Stimulated activated CD8-positive, alpha-beta memory T cell treated with anti-CD3 and anti-CD28 coated beads, Interleukin-4, amount 100 ng/mL, for 24 hours (primary cell): ENCODE results near the gene BRF1.

ENCODE experiments used
- DNase-seq: peaks from one replicate; pipeline ENCODE4 v3.0.0-alpha.2; 2020; ENCODE audit warnings: low read depth

Gene BRF1

GRCh38 chr14:105211086-105211757 lies 89.6 kb downstream of the BRF1 start:
- no peak for DNase-seq

GRCh38 chr14:105210266-105211025 lies 90.4 kb downstream of the BRF1 start:
- no peak for DNase-seq

- DNase-seq: no peak
Measured at GRCh38 chr14:105209646-105210045, 91.2 kb downstream of the BRF1 start.

GRCh38 chr14:105209091-105209490 lies 91.7 kb downstream of the BRF1 start:
- DNase-seq: no peak

GRCh38 chr14:105208738-105209075 lies 92.1 kb downstream of the BRF1 start:
- DNase-seq: no peak

GRCh38 chr14:105207996-105208737 lies 92.6 kb downstream of the BRF1 start:
- no peak for DNase-seq

- no peak for DNase-seq
Measured at GRCh38 chr14:105207460-105207901, 93.3 kb downstream of the BRF1 start.

- DNase-seq: no peak
Measured at GRCh38 chr14:105206873-105207272, 93.9 kb downstream of the BRF1 start.

GRCh38 chr14:105205673-105206208 lies 95.1 kb downstream of the BRF1 start:
- DNase-seq: no peak

GRCh38 chr14:105204931-105205672 lies 95.7 kb downstream of the BRF1 start:
- no peak for DNase-seq

GRCh38 chr14:105204206-105204930 lies 96.4 kb downstream of the BRF1 start:
- DNase-seq: no peak

- no peak for DNase-seq
Measured at GRCh38 chr14:105203701-105204100, 97.1 kb downstream of the BRF1 start.

- DNase-seq: peak; percentile 47
Measured at GRCh38 chr14:105203057-105203531, 97.7 kb downstream of the BRF1 start.

GRCh38 chr14:105201925-105202513 lies 98.8 kb downstream of the BRF1 start:
- no peak for DNase-seq

- DNase-seq: no peak
Measured at GRCh38 chr14:105201156-105201924, 99.5 kb downstream of the BRF1 start.

GRCh38 chr14:105200641-105201040 lies 100.2 kb downstream of the BRF1 start:
- DNase-seq: no peak

- DNase-seq: no peak
Measured at GRCh38 chr14:105200074-105200473, 100.7 kb downstream of the BRF1 start.

- no peak for DNase-seq
Measured at GRCh38 chr14:105199093-105199492, 101.7 kb downstream of the BRF1 start.

- DNase-seq: no peak
Measured at GRCh38 chr14:105198588-105198987, 102.2 kb downstream of the BRF1 start.

- no peak for DNase-seq
Measured at GRCh38 chr14:105197211-105197641, 103.6 kb downstream of the BRF1 start.
